ENCODE measurements around the gene TCERG1L. TPM values are rescaled to one million over a fixed set of nuclear protein-coding genes. Genes with fewer than 3 reads are reported as not detected.

Gene TCERG1L
- total RNA-seq, 1 donor from 2014 or later: 0.99 TPM

- DNase-seq: no peak
These were observed 248.8 kb downstream of the TCERG1L start for GRCh38 chr10:131062621-131063260.

GRCh38 chr10:131061216-131061615, 250.3 kb downstream of the TCERG1L start:
- DNase-seq: no peak

GRCh38 chr10:131059881-131060280, 251.6 kb downstream of the TCERG1L start:
- no peak for DNase-seq

GRCh38 chr10:131058799-131059198, 252.7 kb downstream of the TCERG1L start:
- DNase-seq: no peak

- DNase-seq: no peak
These were observed 254.7 kb downstream of the TCERG1L start for GRCh38 chr10:131056781-131057180.

GRCh38 chr10:131056091-131056579, 255.4 kb downstream of the TCERG1L start:
- no peak for DNase-seq

- DNase-seq: no peak
These were observed 256.1 kb downstream of the TCERG1L start for GRCh38 chr10:131055437-131055836.

GRCh38 chr10:131053192-131053591, 258.3 kb downstream of the TCERG1L start:
- DNase-seq: no peak

- no peak for DNase-seq
These were observed 261.3 kb downstream of the TCERG1L start for GRCh38 chr10:131050162-131050766.

GRCh38 chr10:131049016-131049415, 262.5 kb downstream of the TCERG1L start:
- no peak for DNase-seq

- DNase-seq: no peak
These were observed 262.9 kb downstream of the TCERG1L start for GRCh38 chr10:131048606-131049005.

GRCh38 chr10:131047501-131047900, 264.0 kb downstream of the TCERG1L start:
- DNase-seq: no peak

GRCh38 chr10:131046194-131046593, 265.3 kb downstream of the TCERG1L start:
- no peak for DNase-seq

- no peak for DNase-seq
These were observed 267.0 kb downstream of the TCERG1L start for GRCh38 chr10:131044379-131045111.

GRCh38 chr10:131043039-131043691, 268.4 kb downstream of the TCERG1L start:
- DNase-seq: no peak

Measured in skin of body (tissue), 2 donors.